Sigmoid colon (tissue), 7 donors: ENCODE measurements around the gene CBFA2T3. TPM values are rescaled to one million over a fixed set of nuclear protein-coding genes. Genes with fewer than 3 reads are reported as not detected.

Experiments
- DNase-seq: peaks from one replicate; pipeline ENCODE4 v3.0.0-alpha.2; 2019
- H3K27ac ChIP-seq, 4 donors: fragments of 200-600 bp; sonication (generic); one replicate each; pipeline ENCODE4 v1.5.1; 2016 to 2019; ENCODE audit warnings: mild to moderate bottlenecking in 1 of 4
- H3K27me3 ChIP-seq, 3 donors: fragments of 200-600 bp; sonication (generic); one replicate each; pipeline ENCODE4 v1.5.1; 2019; ENCODE audit warnings: mild to moderate bottlenecking in 1 of 3
- H3K36me3 ChIP-seq, 4 donors: fragments of 200-600 bp; sonication (generic); one replicate each; pipeline ENCODE4 v1.5.1; 2016 to 2019
- H3K4me1 ChIP-seq, 4 donors: fragments of 200-600 bp; sonication (generic); one replicate each; pipeline ENCODE4 v1.5.1; 2017 to 2019
- H3K4me3 ChIP-seq, 4 donors: fragments of 200-600 bp; sonication (generic); one replicate each; pipeline ENCODE4 v1.5.1; 2017 to 2019; ENCODE audit warnings: mild to moderate bottlenecking in 2 of 4, moderate library complexity in 1 of 4
- H3K9me3 ChIP-seq, 4 donors: fragments of 200-600 bp in 3 of 4; sonication (generic) in 3 of 4; one replicate each; pipeline versions ENCODE4 v1.5.1 to v1.6.1; 2013 to 2019
- EP300 ChIP-seq, 4 donors: sonication (generic); formaldehyde crosslinking; IDR thresholded peaks; one replicate each; pipeline ENCODE4 v1.6.1; 2017; ENCODE audit warnings: antibody characterized with exemption in 4 of 4
- POLR2A ChIP-seq, 2 donors: fragments of 450-650 bp; IDR thresholded peaks; one replicate each; pipeline ENCODE4 v1.6.1; 2016; ENCODE audit warnings: antibody characterized with exemption in 2 of 2, mild to moderate bottlenecking in 2 of 2, moderate library complexity in 2 of 2
- POLR2AphosphoS5 ChIP-seq, 4 donors: sonication (generic); formaldehyde crosslinking; IDR thresholded peaks; one replicate each; pipeline ENCODE4 v1.6.1; 2017; ENCODE audit warnings: antibody characterized with exemption in 4 of 4
- WGBS, 2 donors: extraction: QIAGEN DNeasy Blood & Tissue Kit; methylation state at CpG; one replicate each; pipeline ENCODE4 v1.1.7; 2013; 5-methylcytosine and 5-hydroxymethylcytosine counted together
- intact Hi-C: fragments of 100-400 bp; cut with DNase I; formaldehyde crosslinking; loops from one replicate; pipeline ENCODE4 v1.15.1; 2023
- polyA plus RNA-seq, 3 donors: library from polyadenylated mRNA; stranded (reverse); fragments of 200-250 nt; gene quantifications; one replicate each; pipeline ENCODE4 v1.2.3, GENCODE V29; 2013
- total RNA-seq, 4 donors: library from RNA; depleted of rRNA; stranded (reverse); fragments of >200 nt; gene quantifications; one replicate each; pipeline ENCODE4 v1.1.0, GENCODE V29; 2016
- TF ChIP-seq, protein P1 (sequence below), 4 experiments: fragments of 450-650 bp in 3 of 4; fragments of 200-600 bp in 1 of 4; IDR thresholded peaks; one replicate each; pipeline ENCODE4 v1.5.1; 2016 to 2019; ENCODE audit warnings: antibody characterized with exemption in 4 of 4, mild to moderate bottlenecking in 3 of 4, moderate library complexity in 2 of 4
- donor health status: healthy with polysubstance abuse.
- donor health status: Bipolar disorder and iron deficiency.
- donor health status: healthy.

Gene CBFA2T3
- total and polyA plus RNA-seq, 7 donors: 0.95 to 26.8 (median 4.3) TPM

DNA sequence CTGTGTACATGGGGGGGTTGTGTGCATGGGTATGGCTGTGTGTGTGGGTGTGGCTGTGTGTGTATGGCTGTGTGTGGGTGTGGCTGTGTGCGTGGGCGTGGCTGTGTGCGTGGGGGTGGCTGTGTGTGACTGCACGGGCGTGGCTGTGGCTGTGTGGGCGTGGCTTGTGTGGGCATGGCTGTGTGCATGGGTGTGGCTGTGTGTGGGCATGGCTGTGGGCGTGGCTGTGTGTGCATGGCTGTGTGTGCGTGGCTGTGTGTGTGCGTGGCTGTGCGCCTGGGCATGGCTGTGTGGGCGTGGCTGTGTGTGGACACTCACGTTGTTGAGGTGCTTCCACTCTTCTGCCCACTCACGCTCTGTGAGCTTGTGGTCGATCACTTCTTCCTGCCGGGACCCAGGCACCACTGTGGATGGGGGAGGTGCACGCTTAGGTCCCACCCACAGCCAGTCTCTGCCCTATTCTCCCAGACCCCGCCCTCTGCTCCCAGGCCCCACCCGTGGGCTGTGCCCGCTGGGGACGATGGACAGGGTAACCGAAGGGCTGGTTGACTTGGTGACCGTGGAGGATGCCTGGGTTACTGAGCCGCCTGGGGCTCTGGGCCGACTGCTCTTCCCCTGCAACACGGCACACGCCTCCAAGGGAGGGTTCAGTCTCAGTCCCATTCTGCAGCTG, 94.5 kb downstream of the CBFA2T3 start:
- no peaks in the 10 kb centered on the region for H3K36me3 ChIP-seq
- WGBS, 2 donors: 45 to 80% methylated on average over 26 of the region's 26 CpGs
- H3K4me3 ChIP-seq: no peak overlapping the region
- no peak overlapping the region for H3K27ac ChIP-seq
- H3K4me1 ChIP-seq: peaks cover 0 to 9% (median 0%) of the 10 kb centered on the region in 4 donors
- DNase-seq: no peak
- intact Hi-C loops: no loop called here
- no peak for TF ChIP-seq EP300 (IDR thresholded peaks at IDR 0.05)
- no peak for TF ChIP-seq POLR2A (IDR thresholded peaks at IDR 0.05)
- no peak for TF ChIP-seq POLR2AphosphoS5 (IDR thresholded peaks at IDR 0.05)
- TF ChIP-seq, protein P1, sequence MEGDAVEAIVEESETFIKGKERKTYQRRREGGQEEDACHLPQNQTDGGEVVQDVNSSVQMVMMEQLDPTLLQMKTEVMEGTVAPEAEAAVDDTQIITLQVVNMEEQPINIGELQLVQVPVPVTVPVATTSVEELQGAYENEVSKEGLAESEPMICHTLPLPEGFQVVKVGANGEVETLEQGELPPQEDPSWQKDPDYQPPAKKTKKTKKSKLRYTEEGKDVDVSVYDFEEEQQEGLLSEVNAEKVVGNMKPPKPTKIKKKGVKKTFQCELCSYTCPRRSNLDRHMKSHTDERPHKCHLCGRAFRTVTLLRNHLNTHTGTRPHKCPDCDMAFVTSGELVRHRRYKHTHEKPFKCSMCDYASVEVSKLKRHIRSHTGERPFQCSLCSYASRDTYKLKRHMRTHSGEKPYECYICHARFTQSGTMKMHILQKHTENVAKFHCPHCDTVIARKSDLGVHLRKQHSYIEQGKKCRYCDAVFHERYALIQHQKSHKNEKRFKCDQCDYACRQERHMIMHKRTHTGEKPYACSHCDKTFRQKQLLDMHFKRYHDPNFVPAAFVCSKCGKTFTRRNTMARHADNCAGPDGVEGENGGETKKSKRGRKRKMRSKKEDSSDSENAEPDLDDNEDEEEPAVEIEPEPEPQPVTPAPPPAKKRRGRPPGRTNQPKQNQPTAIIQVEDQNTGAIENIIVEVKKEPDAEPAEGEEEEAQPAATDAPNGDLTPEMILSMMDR (IDR thresholded peaks at IDR 0.05): no peak
- H3K9me3 ChIP-seq: no peaks in the 10 kb centered on the region
- peaks cover 4 to 43% (median 25%) of the 10 kb centered on the region in 3 donors for H3K27me3 ChIP-seq

GRCh38 chr16:88881675-88882357, 95.2 kb downstream of the CBFA2T3 start:
- no peak for DNase-seq
- Histone ChIP-seq H3K27ac (no peak overlapping the region), H3K36me3 (no peaks in the 10 kb centered on the region), H3K4me3 (no peak overlapping the region), H3K27me3 (peaks cover 4 to 43% (median 25%) of the 10 kb centered on the region in 3 donors), H3K9me3 (no peaks in the 10 kb centered on the region), H3K4me1 (peaks cover 0 to 9% (median 0%) of the 10 kb centered on the region in 4 donors)
- TF ChIP-seq POLR2A (IDR thresholded peaks at IDR 0.05) (no peak), EP300 (IDR thresholded peaks at IDR 0.05) (no peak), POLR2AphosphoS5 (IDR thresholded peaks at IDR 0.05) (no peak)
- TF ChIP-seq, protein P1 (IDR thresholded peaks at IDR 0.05): no peak
- intact Hi-C loops: no loop called here
- WGBS, 2 donors: 66 to 88% methylated on average over 27 of the region's 27 CpGs

DNA sequence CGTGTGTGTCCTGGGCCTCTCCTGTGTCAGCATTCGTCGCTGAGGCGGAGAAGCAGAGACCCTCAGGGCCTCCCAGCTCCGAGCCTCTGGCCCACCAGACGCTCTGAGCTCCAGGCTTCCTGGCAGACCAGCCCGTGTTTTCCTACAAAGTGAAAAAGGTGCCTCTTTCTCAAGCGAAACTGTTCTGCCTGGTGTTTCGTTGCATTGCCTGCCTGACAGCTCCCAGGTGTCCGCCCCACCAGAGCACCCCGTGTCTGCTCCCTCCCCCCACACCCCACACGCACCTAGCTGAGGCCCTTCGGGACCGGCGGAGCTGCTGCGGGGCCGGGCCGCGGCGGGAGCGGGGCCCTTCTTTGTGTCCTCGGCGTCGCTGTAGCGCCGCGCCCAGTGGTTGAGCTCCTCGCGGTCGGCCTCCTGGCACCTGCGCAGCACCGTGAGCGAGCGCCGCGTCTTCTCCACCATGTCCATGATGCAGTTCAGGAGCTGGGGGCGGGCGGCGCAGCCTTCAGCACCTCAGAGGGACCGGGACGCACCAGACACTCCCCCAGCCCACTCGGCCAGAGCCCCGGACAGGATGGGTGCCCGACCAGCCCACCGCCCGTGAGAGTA, 95.9 kb downstream of the CBFA2T3 start:
- WGBS, 2 donors: 21 to 73% methylated on average over 46 of the region's 46 CpGs
- no peak for DNase-seq
- TF ChIP-seq POLR2A (IDR thresholded peaks at IDR 0.05) (no peak), EP300 (IDR thresholded peaks at IDR 0.05) (no peak), POLR2AphosphoS5 (IDR thresholded peaks at IDR 0.05) (no peak)
- TF ChIP-seq, protein P1 (IDR thresholded peaks at IDR 0.05): no peak
- intact Hi-C loops: no loop called here
- no peaks in the 10 kb centered on the region for H3K36me3 ChIP-seq
- peaks cover 4 to 40% (median 25%) of the 10 kb centered on the region in 3 donors for H3K27me3 ChIP-seq
- no peak overlapping the region for H3K27ac ChIP-seq
- peaks cover 0 to 9% (median 0%) of the 10 kb centered on the region in 4 donors for H3K4me1 ChIP-seq
- no peaks in the 10 kb centered on the region for H3K9me3 ChIP-seq
- H3K4me3 ChIP-seq: no peak overlapping the region

DNA sequence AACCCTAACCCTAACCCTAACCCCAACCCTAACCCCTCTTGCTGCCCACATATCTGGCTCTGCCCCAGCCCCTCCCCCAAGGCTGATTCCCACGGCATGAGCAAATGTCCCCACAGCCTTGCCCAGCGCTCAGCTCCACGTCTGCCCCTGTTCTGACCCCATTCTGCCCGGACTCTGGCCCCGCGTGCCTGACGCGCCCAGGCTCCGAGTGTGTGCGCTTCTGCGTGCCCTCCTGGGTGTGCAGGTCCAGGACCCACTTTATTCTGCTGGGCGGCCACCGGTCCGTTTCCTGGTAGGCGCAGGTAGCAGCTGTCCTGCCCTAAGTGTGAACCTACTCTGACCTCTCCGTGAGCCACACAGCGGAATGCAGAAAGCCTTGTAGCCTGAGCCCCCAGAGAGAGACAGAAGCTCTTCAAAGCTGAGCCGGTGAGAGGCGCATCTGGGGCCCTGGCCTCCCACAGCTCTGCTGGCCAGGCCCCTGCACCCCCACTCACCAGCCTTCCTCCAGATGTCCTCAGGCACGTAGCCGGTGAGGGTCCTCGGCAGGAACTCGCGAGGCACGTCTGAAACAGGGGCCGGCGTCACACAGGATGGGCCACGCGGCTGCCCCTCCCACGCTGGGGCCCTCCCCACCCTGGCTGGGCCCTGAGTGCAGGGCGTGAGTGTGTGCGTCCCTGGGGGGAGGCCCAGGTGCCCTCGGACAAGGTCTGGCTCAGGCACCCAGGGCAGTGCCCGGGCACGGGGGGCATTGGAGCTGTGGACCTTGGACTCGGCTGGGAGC, 96.6 kb downstream of the CBFA2T3 start:
- Histone ChIP-seq H3K9me3 (no peaks in the 10 kb centered on the region), H3K4me3 (no peak overlapping the region), H3K27me3 (peaks cover 4 to 40% (median 25%) of the 10 kb centered on the region in 3 donors), H3K27ac (no peak overlapping the region), H3K36me3 (no peaks in the 10 kb centered on the region), H3K4me1 (peaks cover 0 to 9% (median 0%) of the 10 kb centered on the region in 4 donors)
- intact Hi-C loops: no loop called here
- WGBS, 2 donors: 21 to 71% methylated on average over 36 of the region's 36 CpGs
- TF ChIP-seq POLR2AphosphoS5 (IDR thresholded peaks at IDR 0.05) (no peak), EP300 (IDR thresholded peaks at IDR 0.05) (no peak), POLR2A (IDR thresholded peaks at IDR 0.05) (no peak)
- TF ChIP-seq, protein P1 (IDR thresholded peaks at IDR 0.05): no peak
- no peak for DNase-seq
